Measurements from ENCODE around the gene ZNF708. TPM values are rescaled to one million over a fixed set of nuclear protein-coding genes. Genes with fewer than 3 reads are reported as not detected.

ZNF708 gene
- total and polyA plus RNA-seq, 2 of the 13 experiments (the other 11 are each of a cell fraction or from before 2014, with no cell fraction given) = 1.8 to 5.2 TPM

DNA sequence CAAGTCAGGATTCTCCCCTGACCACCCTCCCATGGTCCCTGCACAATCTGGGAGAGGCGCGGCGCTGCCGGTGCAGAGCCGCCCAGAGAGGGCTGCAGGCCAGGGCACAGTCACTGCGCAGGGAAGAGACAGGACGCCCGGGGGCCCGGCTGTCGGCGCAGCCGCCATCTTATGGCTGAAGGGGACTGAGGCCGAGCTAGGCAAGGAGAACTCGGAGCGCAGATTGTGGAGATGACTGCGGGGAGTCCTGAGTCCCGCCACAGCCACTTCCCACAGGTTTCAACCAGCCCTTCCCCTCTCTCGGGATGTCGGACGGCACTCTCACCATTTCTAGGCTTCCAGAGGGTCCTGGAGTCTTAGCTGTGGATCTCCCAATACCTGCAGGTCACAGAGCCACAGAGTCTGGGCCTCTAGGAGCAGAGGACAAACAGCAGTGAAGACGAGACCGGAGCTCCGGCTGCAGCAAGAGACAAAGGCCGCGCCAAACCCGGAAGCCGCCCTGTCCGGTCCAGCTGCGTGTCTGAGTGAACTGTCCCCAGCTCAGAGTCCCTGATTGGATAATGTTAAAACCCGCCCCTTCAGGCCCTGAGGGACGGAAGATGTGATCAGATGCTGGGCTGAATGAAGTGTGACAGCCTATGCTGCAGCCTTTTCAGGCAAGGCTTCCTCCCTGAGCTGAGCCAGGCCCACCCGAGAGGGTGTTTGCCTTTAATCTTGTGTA lies at the start of gene ZNF708 (continued):
- TF ChIP-seq, protein P1, sequence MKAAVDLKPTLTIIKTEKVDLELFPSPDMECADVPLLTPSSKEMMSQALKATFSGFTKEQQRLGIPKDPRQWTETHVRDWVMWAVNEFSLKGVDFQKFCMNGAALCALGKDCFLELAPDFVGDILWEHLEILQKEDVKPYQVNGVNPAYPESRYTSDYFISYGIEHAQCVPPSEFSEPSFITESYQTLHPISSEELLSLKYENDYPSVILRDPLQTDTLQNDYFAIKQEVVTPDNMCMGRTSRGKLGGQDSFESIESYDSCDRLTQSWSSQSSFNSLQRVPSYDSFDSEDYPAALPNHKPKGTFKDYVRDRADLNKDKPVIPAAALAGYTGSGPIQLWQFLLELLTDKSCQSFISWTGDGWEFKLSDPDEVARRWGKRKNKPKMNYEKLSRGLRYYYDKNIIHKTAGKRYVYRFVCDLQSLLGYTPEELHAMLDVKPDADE (CRISPR knock-in tag; IDR thresholded peaks at IDR 0.05) = no peak
- TF ChIP-seq ZNF652 (CRISPR knock-in tag; IDR thresholded peaks at IDR 0.05; ENCODE audit: borderline replicate concordance, low read depth) (no peak), KDM5B (CRISPR knock-in tag; IDR thresholded peaks at IDR 0.05; ENCODE audit: borderline replicate concordance) (peak; percentile 61; the same call in 1 of the 2 replicates), GABPA (IDR thresholded peaks at IDR 0.05; ENCODE audit: low read depth, low read length) (peak; percentile 22; the same call in 1 of the 2 replicates), GABPA (CRISPR knock-in tag; IDR thresholded peaks at IDR 0.05; ENCODE audit: low read depth) (peak; percentile 75), REPIN1 (CRISPR knock-in tag; IDR thresholded peaks at IDR 0.05; ENCODE audit: borderline replicate concordance, low read depth) (peak; percentile 32; the same call in 1 of the 2 replicates), ZNF776 (CRISPR knock-in tag; IDR thresholded peaks at IDR 0.05) (no peak), HDAC6 (IDR thresholded peaks at IDR 0.05; ENCODE audit: low read depth, low read length) (no peak), MZF1 (CRISPR knock-in tag; IDR thresholded peaks at IDR 0.05; ENCODE audit: borderline replicate concordance) (no peak), ZNF326 (CRISPR knock-in tag; IDR thresholded peaks at IDR 0.05; ENCODE audit: borderline replicate concordance) (no peak), ZSCAN30 (CRISPR knock-in tag; IDR thresholded peaks at IDR 0.05) (no peak), SALL2 (CRISPR knock-in tag; IDR thresholded peaks at IDR 0.05) (peak; percentile 41; the same call in 1 of the 2 replicates), ZNF121 (CRISPR knock-in tag; IDR thresholded peaks at IDR 0.05) (no peak), SMARCC2 (IDR thresholded peaks at IDR 0.05) (no peak), SP5 (CRISPR knock-in tag; IDR thresholded peaks at IDR 0.05; ENCODE audit: borderline replicate concordance, low read depth) (no peak)
- TF ChIP-seq, protein P2, sequence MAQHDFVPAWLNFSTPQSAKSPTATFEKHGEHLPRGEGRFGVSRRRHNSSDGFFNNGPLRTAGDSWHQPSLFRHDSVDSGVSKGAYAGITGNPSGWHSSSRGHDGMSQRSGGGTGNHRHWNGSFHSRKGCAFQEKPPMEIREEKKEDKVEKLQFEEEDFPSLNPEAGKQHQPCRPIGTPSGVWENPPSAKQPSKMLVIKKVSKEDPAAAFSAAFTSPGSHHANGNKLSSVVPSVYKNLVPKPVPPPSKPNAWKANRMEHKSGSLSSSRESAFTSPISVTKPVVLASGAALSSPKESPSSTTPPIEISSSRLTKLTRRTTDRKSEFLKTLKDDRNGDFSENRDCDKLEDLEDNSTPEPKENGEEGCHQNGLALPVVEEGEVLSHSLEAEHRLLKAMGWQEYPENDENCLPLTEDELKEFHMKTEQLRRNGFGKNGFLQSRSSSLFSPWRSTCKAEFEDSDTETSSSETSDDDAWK (CRISPR knock-in tag; IDR thresholded peaks at IDR 0.05) = no peak
- TF ChIP-seq, protein P3, sequence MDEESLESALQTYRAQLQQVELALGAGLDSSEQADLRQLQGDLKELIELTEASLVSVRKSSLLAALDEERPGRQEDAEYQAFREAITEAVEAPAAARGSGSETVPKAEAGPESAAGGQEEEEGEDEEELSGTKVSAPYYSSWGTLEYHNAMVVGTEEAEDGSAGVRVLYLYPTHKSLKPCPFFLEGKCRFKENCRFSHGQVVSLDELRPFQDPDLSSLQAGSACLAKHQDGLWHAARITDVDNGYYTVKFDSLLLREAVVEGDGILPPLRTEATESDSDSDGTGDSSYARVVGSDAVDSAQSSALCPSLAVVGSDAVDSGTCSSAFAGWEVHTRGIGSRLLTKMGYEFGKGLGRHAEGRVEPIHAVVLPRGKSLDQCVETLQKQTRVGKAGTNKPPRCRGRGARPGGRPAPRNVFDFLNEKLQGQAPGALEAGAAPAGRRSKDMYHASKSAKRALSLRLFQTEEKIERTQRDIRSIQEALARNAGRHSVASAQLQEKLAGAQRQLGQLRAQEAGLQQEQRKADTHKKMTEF (CRISPR knock-in tag; IDR thresholded peaks at IDR 0.05) = peak; percentile 58; the same call in 1 of the 2 replicates
- TF ChIP-seq, protein P4, sequence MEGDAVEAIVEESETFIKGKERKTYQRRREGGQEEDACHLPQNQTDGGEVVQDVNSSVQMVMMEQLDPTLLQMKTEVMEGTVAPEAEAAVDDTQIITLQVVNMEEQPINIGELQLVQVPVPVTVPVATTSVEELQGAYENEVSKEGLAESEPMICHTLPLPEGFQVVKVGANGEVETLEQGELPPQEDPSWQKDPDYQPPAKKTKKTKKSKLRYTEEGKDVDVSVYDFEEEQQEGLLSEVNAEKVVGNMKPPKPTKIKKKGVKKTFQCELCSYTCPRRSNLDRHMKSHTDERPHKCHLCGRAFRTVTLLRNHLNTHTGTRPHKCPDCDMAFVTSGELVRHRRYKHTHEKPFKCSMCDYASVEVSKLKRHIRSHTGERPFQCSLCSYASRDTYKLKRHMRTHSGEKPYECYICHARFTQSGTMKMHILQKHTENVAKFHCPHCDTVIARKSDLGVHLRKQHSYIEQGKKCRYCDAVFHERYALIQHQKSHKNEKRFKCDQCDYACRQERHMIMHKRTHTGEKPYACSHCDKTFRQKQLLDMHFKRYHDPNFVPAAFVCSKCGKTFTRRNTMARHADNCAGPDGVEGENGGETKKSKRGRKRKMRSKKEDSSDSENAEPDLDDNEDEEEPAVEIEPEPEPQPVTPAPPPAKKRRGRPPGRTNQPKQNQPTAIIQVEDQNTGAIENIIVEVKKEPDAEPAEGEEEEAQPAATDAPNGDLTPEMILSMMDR (CRISPR knock-in tag; IDR thresholded peaks at IDR 0.05) = no peak
- TF ChIP-seq, protein P5, sequence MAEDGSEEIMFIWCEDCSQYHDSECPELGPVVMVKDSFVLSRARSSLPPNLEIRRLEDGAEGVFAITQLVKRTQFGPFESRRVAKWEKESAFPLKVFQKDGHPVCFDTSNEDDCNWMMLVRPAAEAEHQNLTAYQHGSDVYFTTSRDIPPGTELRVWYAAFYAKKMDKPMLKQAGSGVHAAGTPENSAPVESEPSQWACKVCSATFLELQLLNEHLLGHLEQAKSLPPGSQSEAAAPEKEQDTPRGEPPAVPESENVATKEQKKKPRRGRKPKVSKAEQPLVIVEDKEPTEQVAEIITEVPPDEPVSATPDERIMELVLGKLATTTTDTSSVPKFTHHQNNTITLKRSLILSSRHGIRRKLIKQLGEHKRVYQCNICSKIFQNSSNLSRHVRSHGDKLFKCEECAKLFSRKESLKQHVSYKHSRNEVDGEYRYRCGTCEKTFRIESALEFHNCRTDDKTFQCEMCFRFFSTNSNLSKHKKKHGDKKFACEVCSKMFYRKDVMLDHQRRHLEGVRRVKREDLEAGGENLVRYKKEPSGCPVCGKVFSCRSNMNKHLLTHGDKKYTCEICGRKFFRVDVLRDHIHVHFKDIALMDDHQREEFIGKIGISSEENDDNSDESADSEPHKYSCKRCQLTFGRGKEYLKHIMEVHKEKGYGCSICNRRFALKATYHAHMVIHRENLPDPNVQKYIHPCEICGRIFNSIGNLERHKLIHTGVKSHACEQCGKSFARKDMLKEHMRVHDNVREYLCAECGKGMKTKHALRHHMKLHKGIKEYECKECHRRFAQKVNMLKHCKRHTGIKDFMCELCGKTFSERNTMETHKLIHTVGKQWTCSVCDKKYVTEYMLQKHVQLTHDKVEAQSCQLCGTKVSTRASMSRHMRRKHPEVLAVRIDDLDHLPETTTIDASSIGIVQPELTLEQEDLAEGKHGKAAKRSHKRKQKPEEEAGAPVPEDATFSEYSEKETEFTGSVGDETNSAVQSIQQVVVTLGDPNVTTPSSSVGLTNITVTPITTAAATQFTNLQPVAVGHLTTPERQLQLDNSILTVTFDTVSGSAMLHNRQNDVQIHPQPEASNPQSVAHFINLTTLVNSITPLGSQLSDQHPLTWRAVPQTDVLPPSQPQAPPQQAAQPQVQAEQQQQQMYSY (CRISPR knock-in tag; IDR thresholded peaks at IDR 0.05) = no peak
